AG04450 (cell line): ENCODE results near the gene SLC43A2. TPM values are rescaled to one million over a fixed set of nuclear protein-coding genes. Genes with fewer than 3 reads are reported as not detected.
"Not testable (repeated sequence)": the region's sequence is repeated elsewhere in the genome, so short reads cannot be mapped to it uniquely, and the experiment has no call there.

ENCODE experiments used
- CTCF ChIA-PET: fragments of 300-600, 350-600 bp; formaldehyde crosslinking; extraction: SDS; loops from one replicate; lab custom pipeline; 2022; ENCODE audit warnings: antibody characterized with exemption, inconsistent platforms; lab: Charles Lee
- POLR2A ChIA-PET: fragments of 350-600 bp; formaldehyde crosslinking; extraction: SDS; loops from one replicate; lab custom pipeline; 2021; ENCODE audit warnings: antibody characterized with exemption, inconsistent platforms; lab: Yijun Ruan, JAX
- DNase-seq: peaks from one replicate; pipeline ENCODE4 v3.0.0-alpha.2; 2011; ENCODE audit warnings: low read depth, low spot score
- H3K27ac ChIP-seq: one replicate; pipeline ENCODE4 v1.5.1; 2012; ENCODE audit warnings: low read depth, low read length, control low read depth
- H3K27me3 ChIP-seq: one replicate; pipeline ENCODE4 v1.6.0; 2012; ENCODE audit warnings: low read length; ENCODE audit not compliant: control insufficient read depth, insufficient read depth
- H3K4me3 ChIP-seq: 2 replicates; pipeline ENCODE4 v1.5.1; 2011; ENCODE audit warnings: mild to moderate bottlenecking, low read depth, low read length, control low read depth
- H3K9me3 ChIP-seq: 2 replicates; pipeline ENCODE4 v1.5.1; 2012; ENCODE audit warnings: low read length; ENCODE audit not compliant: control insufficient read depth, insufficient read depth
- polyA plus RNA-seq: library from polyadenylated mRNA; depleted of rRNA; stranded (reverse); fragments of >200 nt; gene quantifications from 2 replicates; pipeline ENCODE4 v1.2.3, GENCODE V29; 2011
- TF ChIP-seq, protein P1 (sequence below): IDR thresholded peaks from 2 replicates; pipeline ENCODE4 v1.5.1; 2011; ENCODE audit warnings: low read depth, low read length, control low read depth, inconsistent platforms

Gene SLC43A2
- polyA plus RNA-seq, 1 experiment, result 5.3 TPM

DNA sequence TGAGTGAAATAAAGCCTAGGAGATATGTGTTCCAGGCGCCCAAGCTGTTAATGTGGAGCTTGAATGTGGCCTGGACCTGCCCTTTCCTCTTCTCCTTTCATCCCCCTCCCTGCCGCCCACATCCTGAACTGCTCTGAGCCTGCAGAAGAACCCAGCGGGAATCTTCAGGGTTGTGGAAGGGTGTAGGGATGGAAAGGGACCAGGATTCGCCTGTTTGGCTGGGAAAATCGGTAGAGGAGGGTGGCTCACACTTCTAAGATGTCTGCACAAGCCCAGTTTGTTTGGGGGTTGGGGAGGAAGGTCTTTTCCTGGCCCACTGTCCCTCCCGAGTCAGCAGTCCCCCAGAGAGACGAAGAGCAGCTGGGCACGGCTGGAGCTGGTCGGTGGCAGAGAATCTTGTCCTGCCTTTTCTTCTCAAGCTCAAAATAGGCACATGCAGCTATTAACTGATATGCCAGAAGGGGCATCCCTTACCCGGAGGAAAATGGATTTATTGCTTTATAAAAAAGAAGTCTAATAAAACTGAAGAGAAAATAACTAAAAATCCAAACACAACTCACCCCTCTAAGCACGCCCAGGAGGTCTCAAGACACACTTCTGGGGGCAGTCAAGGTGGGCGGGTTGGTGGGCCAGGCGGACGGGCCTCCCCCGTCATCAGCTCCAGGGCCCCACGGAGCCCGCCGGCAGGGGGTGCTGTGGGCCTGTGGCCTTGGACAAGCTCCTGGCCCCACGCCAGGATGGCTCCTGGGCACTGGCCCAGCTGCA is 54.5 kb downstream of the SLC43A2 start:
- TF ChIP-seq, protein P1, sequence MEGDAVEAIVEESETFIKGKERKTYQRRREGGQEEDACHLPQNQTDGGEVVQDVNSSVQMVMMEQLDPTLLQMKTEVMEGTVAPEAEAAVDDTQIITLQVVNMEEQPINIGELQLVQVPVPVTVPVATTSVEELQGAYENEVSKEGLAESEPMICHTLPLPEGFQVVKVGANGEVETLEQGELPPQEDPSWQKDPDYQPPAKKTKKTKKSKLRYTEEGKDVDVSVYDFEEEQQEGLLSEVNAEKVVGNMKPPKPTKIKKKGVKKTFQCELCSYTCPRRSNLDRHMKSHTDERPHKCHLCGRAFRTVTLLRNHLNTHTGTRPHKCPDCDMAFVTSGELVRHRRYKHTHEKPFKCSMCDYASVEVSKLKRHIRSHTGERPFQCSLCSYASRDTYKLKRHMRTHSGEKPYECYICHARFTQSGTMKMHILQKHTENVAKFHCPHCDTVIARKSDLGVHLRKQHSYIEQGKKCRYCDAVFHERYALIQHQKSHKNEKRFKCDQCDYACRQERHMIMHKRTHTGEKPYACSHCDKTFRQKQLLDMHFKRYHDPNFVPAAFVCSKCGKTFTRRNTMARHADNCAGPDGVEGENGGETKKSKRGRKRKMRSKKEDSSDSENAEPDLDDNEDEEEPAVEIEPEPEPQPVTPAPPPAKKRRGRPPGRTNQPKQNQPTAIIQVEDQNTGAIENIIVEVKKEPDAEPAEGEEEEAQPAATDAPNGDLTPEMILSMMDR, result peak; percentile 92
- DNase-seq, result peak; percentile 55
- CTCF ChIA-PET, result interaction anchor here (0.5 to 5.1 kb wide), 39 partner anchors 9 to 530 kb away, joined by 3 to 71 read pairs (median 4); partner anchors contain the start of genes RILP, SCARF1, SERPINF1 and SLC43A2
- H3K4me3 ChIP-seq, result no peak overlapping the region
- peaks cover 2% of the 10 kb centered on the region for H3K27me3 ChIP-seq
- H3K9me3 ChIP-seq, result no peaks in the 10 kb centered on the region; the same call in 1 of the 2 replicates
- no peak overlapping the region for H3K27ac ChIP-seq
- POLR2A ChIA-PET, result interaction anchor here (0.5 to 1.5 kb wide), 11 partner anchors 12 to 615 kb away, joined by 3 to 18 read pairs (median 4); partner anchors contain the start of genes INPP5K, RILP and SLC43A2

DNA sequence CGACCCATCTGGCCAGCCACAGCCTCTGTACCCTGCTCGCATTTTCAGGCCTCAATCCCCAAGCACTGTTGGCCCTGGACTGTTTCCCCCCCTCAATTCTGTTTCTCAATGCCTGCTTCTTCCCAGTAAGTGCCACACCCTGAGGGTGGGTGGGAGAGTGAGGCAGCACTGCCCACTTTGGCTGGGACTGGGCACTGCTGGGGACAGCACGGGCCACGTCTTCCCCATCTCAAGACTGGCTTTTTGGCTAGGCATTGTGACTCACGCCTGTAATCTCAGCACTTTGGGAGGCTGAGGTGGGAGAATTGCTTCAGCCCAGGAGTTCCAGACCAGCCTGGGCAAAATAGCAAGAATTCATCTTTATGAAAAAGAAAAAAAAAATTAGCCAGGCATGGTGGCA is 56.0 kb downstream of the SLC43A2 start:
- CTCF ChIA-PET, result interaction anchor here (1.9 to 5.1 kb wide), 6 partner anchors 17 to 96 kb away, joined by 9 to 71 read pairs (median 20); partner anchors contain the start of genes RILP and SLC43A2
- H3K27ac ChIP-seq, H3K27me3 ChIP-seq, DNase-seq, H3K4me3 ChIP-seq, H3K9me3 ChIP-seq, POLR2A ChIA-PET: not testable (repeated sequence)

DNA sequence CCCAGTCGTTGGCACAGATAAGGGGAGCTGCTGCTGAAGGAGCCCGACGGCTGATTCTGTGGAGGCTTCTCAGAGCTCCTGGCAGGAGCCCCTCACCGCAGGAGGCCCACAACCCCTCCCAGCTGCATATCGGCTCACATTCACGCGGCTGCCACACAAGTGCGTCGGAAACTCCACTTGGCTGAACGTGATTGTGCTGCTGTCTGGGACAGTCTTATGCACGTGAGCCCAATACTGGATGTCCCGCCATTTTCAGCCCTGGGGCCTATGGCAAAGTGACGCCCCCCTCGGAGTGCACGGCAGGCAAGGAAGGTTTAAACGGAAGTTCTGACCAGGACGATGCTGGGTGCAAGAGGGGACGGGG is 57.3 kb downstream of the SLC43A2 start:
- Histone ChIP-seq H3K27me3 (peaks cover 4% of the 10 kb centered on the region), H3K4me3 (no peak overlapping the region), H3K9me3 (no peaks in the 10 kb centered on the region; the same call in 1 of the 2 replicates), H3K27ac (no peak overlapping the region)
- DNase-seq, result no peak
- ChIA-PET POLR2A (no interaction called here), CTCF (interaction anchor here (0.5 kb wide), 1 partner anchor 266 kb away, joined by 3 read pairs; no protein-coding TSS in a partner anchor)
- TF ChIP-seq, protein P1, result no peak

DNA sequence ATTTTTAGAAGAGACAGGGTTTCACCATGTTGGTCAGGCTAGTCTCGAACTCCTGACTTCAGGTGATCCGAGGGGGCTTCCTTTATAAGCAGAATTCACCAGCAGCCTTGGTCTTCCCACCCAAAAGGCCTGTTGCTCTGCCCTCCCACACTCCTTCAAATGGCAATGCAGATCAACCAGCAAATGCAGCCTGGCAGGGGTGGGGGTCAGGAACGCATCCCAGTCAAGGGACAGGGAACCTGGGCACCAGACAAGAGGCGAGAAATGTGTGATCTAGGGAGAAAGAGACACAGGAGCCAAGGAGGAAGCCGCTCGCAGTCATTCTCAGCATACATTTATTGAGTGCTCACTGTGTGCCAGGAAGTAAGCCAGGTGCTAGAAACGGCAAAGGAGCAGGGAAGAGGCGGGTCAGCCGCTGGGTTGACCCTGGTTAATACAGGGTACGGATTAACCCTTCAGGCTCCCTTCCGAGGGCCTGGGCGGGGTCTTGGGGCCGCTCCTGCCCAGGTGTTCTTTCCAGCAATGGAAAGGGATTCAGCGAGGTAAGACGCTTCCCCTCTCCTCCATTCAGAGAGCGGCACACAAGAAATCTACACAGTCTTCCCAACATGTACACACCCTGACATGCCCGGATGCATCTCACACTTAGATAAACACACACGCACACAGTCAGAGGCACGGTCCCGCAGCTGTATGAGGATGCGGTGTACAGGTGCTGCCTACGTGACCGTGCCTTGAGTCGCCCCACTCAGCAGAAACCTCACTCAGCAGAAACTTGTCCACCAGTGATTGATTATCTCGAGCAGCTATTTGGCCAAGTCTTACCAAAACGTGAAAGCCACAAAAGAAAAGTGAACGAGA is 59.5 kb downstream of the SLC43A2 start:
- TF ChIP-seq, protein P1, result no peak
- Histone ChIP-seq H3K9me3 (no peaks in the 10 kb centered on the region; the same call in 1 of the 2 replicates), H3K27me3 (peaks cover 4% of the 10 kb centered on the region), H3K27ac (no peak overlapping the region), H3K4me3 (no peak overlapping the region)
- ChIA-PET POLR2A (interaction anchor here (0.7 kb wide), 1 partner anchor 148 kb away, joined by 4 read pairs; no protein-coding TSS in a partner anchor), CTCF (interaction anchor here (0.7 kb wide), 1 partner anchor 27 kb away, joined by 3 read pairs; no protein-coding TSS in a partner anchor)
- DNase-seq, result no peak

DNA sequence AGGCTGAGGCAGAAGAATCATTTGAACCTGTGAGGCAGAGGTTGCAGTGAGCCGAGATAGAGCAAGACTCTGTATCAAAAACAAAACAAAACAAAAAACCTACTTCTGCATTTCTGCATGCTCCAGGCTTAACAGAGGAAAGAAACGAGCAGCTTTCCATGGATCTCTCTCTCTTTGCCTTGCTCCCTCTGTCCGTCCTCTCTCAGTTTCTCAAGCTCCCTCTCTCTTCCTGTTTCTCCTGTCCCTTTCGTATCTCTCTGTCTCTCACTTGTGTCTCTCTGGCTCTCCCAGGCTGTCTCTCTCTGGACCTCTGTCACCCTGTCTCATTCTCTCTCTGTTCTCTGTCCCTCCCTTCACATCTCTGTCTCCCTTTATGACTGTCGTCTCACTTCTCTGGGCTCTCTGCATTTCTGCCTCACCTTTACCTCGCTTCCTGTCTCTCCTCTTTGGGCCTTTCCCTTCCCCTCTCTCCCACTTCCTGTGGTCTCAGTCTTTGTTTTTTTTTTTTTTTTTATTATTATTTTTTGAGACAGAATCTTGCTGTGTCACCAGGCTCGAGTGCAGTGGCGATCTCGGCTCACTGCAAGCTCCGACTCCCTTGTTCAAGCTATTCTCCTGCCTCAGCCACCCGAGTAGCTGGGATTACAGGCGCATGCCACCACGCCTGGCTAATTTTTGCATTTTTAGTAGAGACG is 62.0 kb downstream of the SLC43A2 start:
- Histone ChIP-seq H3K4me3 (no peak overlapping the region), H3K27ac (no peak overlapping the region), H3K9me3 (no peaks in the 10 kb centered on the region; the same call in 1 of the 2 replicates), H3K27me3 (peaks cover 4% of the 10 kb centered on the region)
- DNase-seq, result no peak
- ChIA-PET CTCF (interaction anchor here (3.4 kb wide), 1 partner anchor 7 kb away, joined by 15 read pairs; no protein-coding TSS in a partner anchor), POLR2A (no interaction called here)
- TF ChIP-seq, protein P1, result no peak
